Panc1 (cell line): ENCODE data around the gene DYNC1H1.

Source experiments
- CTCF ChIP-seq: fragments of 450-650 bp; IDR thresholded peaks from 2 replicates; pipeline ENCODE4 v1.5.1; 2017; ENCODE audit warnings: mild to moderate bottlenecking
- POLR2AphosphoS5 ChIP-seq: IDR thresholded peaks from 2 replicates; pipeline ENCODE4 v1.6.1; 2012; ENCODE audit warnings: mild to moderate bottlenecking, low read depth, low read length, moderate library complexity
- REST ChIP-seq, 2 experiments: IDR thresholded peaks; 2 replicates each; pipeline ENCODE4 v1.6.1; 2011 to 2012; ENCODE audit warnings: low read depth in 2 of 2, control low read depth in 1 of 2, low read length in 1 of 2, mild to moderate bottlenecking in 1 of 2, moderate library complexity in 1 of 2; ENCODE audit not compliant: insufficient read depth in 1 of 2
- SIN3A ChIP-seq: IDR thresholded peaks from 2 replicates; pipeline ENCODE4 v1.6.1; 2012; ENCODE audit warnings: low read depth, mild to moderate bottlenecking, low read length, moderate library complexity, borderline replicate concordance; ENCODE audit not compliant: insufficient read depth
- TCF7L2 ChIP-seq: IDR thresholded peaks from 2 replicates; pipeline ENCODE4 v1.6.1; 2011; ENCODE audit warnings: mild to moderate bottlenecking, low read depth, low read length, inconsistent platforms

- TF ChIP-seq TCF7L2 = no peak
- TF ChIP-seq CTCF = peak; percentile 88
- no peak for TF ChIP-seq POLR2AphosphoS5
- no peak for TF ChIP-seq REST (IDR thresholded peaks at IDR 0.05; ENCODE audit: insufficient read depth in 1 of 2, low read depth in 2 of 2, low read length in 1 of 2)
- TF ChIP-seq SIN3A = no peak
Measured at GRCh38 chr14:101961011-101961721, 3.2 kb upstream of the DYNC1H1 start.
